Vagina (tissue), 2 donors: ENCODE measurements around the gene ARHGAP6. TPM values are rescaled to one million over a fixed set of nuclear protein-coding genes. Genes with fewer than 3 reads are reported as not detected.

Source experiments
- DNase-seq, 2 donors: peaks; one replicate each; pipeline ENCODE4 v3.0.0-alpha.2; 2017; ENCODE audit errors: extremely low spot score in 2 of 2
- H3K27ac ChIP-seq: fragments of 200-600 bp; sonication (generic); one replicate; pipeline ENCODE4 v1.5.1; 2019
- H3K27me3 ChIP-seq: fragments of 200-600 bp; sonication (generic); one replicate; pipeline ENCODE4 v1.5.1; 2019
- H3K36me3 ChIP-seq, 2 donors: fragments of 200-600 bp; sonication (generic); one replicate each; pipeline ENCODE4 v1.5.1; 2017 to 2019
- H3K4me1 ChIP-seq: fragments of 200-600 bp; sonication (generic); one replicate; pipeline ENCODE4 v1.5.1; 2019
- H3K4me3 ChIP-seq, 2 donors: fragments of 200-600 bp; sonication (generic); 1 replicate in 1 of 2; 2 replicates in 1 of 2; pipeline ENCODE4 v1.5.1; 2016 to 2019
- H3K9me3 ChIP-seq: fragments of 200-600 bp; sonication (generic); one replicate; pipeline ENCODE4 v1.5.1; 2019
- CTCF ChIP-seq, 3 experiments: fragments of 450-650 bp in 2 of 3; fragments of 200-600 bp in 1 of 3; sonication (generic) in 1 of 3; IDR thresholded peaks; one replicate each; pipeline ENCODE4 v1.5.1; 2017 to 2019; ENCODE audit warnings: antibody characterized with exemption in 3 of 3, mild to moderate bottlenecking in 2 of 3, moderate library complexity in 2 of 3
- POLR2A ChIP-seq, 2 donors: fragments of 450-650 bp; IDR thresholded peaks; one replicate each; pipeline ENCODE4 v1.6.1; 2017; ENCODE audit warnings: antibody characterized with exemption in 2 of 2, mild to moderate bottlenecking in 2 of 2, moderate library complexity in 2 of 2
- POLR2AphosphoS5 ChIP-seq, 2 donors: sonication (generic); formaldehyde crosslinking; IDR thresholded peaks; one replicate each; pipeline ENCODE4 v1.9.0; 2017; ENCODE audit warnings: antibody characterized with exemption in 2 of 2, mild to moderate bottlenecking in 2 of 2, low read depth in 1 of 2; ENCODE audit not compliant: insufficient read depth in 1 of 2
- intact Hi-C: fragments of 100-400 bp; cut with DNase I; formaldehyde crosslinking; loops from one replicate; pipeline ENCODE4 v1.15.1; 2023
- total RNA-seq: library from RNA; depleted of rRNA; stranded (reverse); fragments of >200 nt; gene quantifications from one replicate; pipeline ENCODE4 v1.2.3, GENCODE V29; 2016

The ARHGAP6 gene
- total RNA-seq, 1 donor from 2014 or later: 15.7 TPM

DNA sequence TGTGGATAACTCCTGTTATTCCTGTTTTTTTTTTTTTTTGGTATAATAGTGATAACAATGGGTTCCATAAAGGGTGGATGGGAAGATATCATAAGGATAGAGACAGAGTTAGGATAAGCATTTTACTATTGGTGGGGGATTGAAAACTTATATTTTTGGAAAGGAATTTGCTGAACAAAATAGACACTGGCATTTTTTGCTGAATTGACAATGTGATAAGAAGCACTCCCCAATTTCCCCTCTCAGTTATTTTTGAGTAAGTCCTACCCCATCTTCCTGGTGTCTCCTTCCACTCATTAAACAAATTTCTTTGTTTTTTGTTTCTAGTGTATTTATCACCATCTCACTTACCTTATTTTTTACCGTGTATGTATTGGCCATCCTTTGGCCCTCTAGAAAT is 316.7 kb downstream of the ARHGAP6 start:
- intact Hi-C loops: no loop called here
- Histone ChIP-seq H3K9me3 (no peaks in the 10 kb centered on the region), H3K36me3 (no peaks in the 10 kb centered on the region), H3K27me3 (no peaks in the 10 kb centered on the region), H3K27ac (no peak overlapping the region), H3K4me1 (peaks cover 5% of the 10 kb centered on the region), H3K4me3 (no peak overlapping the region)
- no peak for TF ChIP-seq CTCF (IDR thresholded peaks at IDR 0.05)
- TF ChIP-seq POLR2AphosphoS5 (IDR thresholded peaks at IDR 0.05; ENCODE audit: insufficient read depth in 1 of 2, low read depth in 1 of 2): no peak
- no peak for TF ChIP-seq POLR2A (IDR thresholded peaks at IDR 0.05)
- DNase-seq: no peak

DNA sequence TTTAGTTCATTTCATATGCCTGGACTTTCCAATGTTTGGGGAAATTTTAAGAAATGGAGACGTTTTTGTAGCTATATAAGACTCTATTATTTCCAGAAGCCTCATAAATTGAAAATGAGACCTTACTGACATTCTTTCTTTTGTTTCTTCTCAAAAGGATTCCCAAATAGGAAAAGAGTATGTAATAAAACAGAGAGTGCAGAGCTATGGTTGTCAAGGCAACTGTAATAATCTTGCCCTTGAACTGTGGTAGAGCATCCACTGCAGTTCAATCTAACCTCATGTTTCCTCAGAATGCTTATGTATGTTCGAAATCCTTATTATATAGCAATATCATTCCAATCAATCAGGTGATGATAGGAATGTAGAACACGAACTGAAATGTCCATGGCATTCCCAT is 318.4 kb downstream of the ARHGAP6 start:
- Histone ChIP-seq H3K9me3 (no peaks in the 10 kb centered on the region), H3K27ac (no peak overlapping the region), H3K4me1 (no peaks in the 10 kb centered on the region), H3K36me3 (no peaks in the 10 kb centered on the region), H3K27me3 (no peaks in the 10 kb centered on the region), H3K4me3 (no peak overlapping the region)
- no peak for TF ChIP-seq POLR2AphosphoS5 (IDR thresholded peaks at IDR 0.05; ENCODE audit: insufficient read depth in 1 of 2, low read depth in 1 of 2)
- no peak for TF ChIP-seq CTCF (IDR thresholded peaks at IDR 0.05)
- no peak for DNase-seq
- intact Hi-C loops: no loop called here

GRCh38 chrX:11346121-11346682 is 319.5 kb downstream of the ARHGAP6 start:
- Histone ChIP-seq H3K27ac (no peak overlapping the region), H3K36me3 (no peaks in the 10 kb centered on the region), H3K27me3 (no peaks in the 10 kb centered on the region), H3K4me3 (no peak overlapping the region), H3K9me3 (no peaks in the 10 kb centered on the region), H3K4me1 (no peaks in the 10 kb centered on the region)
- no peak for TF ChIP-seq CTCF (IDR thresholded peaks at IDR 0.05)
- TF ChIP-seq POLR2A (IDR thresholded peaks at IDR 0.05): no peak
- TF ChIP-seq POLR2AphosphoS5 (IDR thresholded peaks at IDR 0.05; ENCODE audit: insufficient read depth in 1 of 2, low read depth in 1 of 2): no peak
- intact Hi-C loops: no loop called here
- DNase-seq: no peak

DNA sequence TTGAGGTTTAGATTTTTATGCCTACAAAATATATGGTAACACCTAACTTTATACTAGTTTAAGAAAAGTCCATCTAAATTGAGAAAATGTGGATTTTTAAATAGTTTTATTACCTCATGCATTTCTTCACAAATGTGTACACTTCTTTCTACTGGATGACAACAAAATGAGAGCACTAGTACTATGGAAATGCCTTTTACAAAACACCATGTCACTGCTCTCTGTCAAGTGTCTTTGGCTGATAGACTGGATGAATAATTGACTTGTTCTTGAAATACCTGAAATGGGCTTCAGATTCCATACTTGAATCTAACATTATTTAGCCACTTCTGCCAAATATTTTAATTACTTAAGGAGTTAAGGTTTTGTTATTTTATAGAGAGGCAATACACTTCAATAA is 323.0 kb downstream of the ARHGAP6 start:
- Histone ChIP-seq H3K9me3 (no peaks in the 10 kb centered on the region), H3K27ac (no peak overlapping the region), H3K4me3 (no peak overlapping the region), H3K27me3 (no peaks in the 10 kb centered on the region), H3K36me3 (no peaks in the 10 kb centered on the region), H3K4me1 (no peaks in the 10 kb centered on the region)
- no peak for TF ChIP-seq POLR2A (IDR thresholded peaks at IDR 0.05)
- TF ChIP-seq POLR2AphosphoS5 (IDR thresholded peaks at IDR 0.05; ENCODE audit: insufficient read depth in 1 of 2, low read depth in 1 of 2): no peak
- TF ChIP-seq CTCF (IDR thresholded peaks at IDR 0.05): no peak
- intact Hi-C loops: no loop called here
- DNase-seq: no peak

DNA sequence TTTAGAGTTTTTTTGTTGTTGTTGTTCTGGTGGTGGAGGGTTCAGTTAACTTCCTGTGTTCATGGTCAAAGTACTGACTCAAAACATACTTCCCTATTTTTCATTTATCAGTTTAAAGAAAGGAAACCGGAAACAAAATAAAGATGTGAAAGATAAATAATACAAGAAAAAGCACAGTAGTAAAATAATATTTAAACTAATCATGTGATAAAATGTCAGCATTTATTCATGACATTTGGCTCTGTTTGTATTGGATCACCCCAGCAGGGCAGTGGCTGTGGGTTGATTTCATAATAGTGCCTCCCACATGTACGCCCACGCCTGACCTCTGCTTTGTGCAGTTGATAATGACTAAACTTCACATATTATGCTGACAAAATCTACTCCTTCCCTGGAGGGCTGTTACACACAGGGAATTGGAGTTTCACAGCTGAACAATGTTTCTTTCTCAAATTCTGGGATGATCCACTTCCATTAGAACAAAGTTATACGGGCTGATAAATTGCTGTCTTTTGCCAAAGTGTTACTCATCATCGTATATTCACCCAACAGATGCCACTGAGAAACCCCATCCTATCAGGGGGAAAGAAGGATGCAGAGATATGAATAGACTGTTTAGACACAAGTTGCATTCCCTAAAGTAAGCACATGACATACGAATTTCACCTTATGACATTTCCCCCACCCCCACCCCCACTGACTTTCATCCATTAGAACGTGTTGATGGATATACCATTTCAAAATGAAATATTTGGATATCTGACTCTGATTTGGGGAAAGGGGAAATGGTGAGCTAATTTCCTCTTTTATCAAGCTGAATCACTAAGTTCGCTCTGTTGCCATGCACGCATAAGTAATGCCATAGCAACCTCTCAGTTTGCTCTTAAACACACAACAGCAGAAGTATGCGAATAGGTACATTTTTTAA is 324.2 kb downstream of the ARHGAP6 start:
- no peak overlapping the region for H3K4me3 ChIP-seq
- no peaks in the 10 kb centered on the region for H3K9me3 ChIP-seq
- H3K36me3 ChIP-seq: no peaks in the 10 kb centered on the region
- TF ChIP-seq POLR2A (IDR thresholded peaks at IDR 0.05): no peak
- no peak for TF ChIP-seq CTCF (IDR thresholded peaks at IDR 0.05)
- no peak for TF ChIP-seq POLR2AphosphoS5 (IDR thresholded peaks at IDR 0.05; ENCODE audit: insufficient read depth in 1 of 2, low read depth in 1 of 2)
- no peak for DNase-seq
- intact Hi-C loops: no loop called here
- H3K4me1 ChIP-seq: no peaks in the 10 kb centered on the region
- no peaks in the 10 kb centered on the region for H3K27me3 ChIP-seq
- H3K27ac ChIP-seq: no peak overlapping the region
